GM12878 (cell line): Measurements from ENCODE around the gene WDTC1. TPM values are rescaled to one million over a fixed set of nuclear protein-coding genes. Genes with fewer than 3 reads are reported as not detected.

Experiments used
- ATAC-seq: fragments of 200-7000 bp; cut with Tn5 transposase; 3 replicates; pipeline ENCODE4 v1.9.1; 2020; ENCODE audit warnings: mild to moderate bottlenecking, moderate library complexity
- BruUV-seq: library from RNA; stranded (reverse); fragments of 400-500 nt; replicated peaks from 2 replicates; lab custom pipeline; 2021; lab: Mats Ljungman, UMichigan
- CTCF ChIA-PET: fragments of 300-600 bp; sonication (Branson Sonifier 250); formaldehyde crosslinking; extraction: SDS; loops from one replicate; lab custom pipeline; 2021; ENCODE audit warnings: inconsistent platforms; lab: Yijun Ruan, JAX
- POLR2A ChIA-PET: fragments of 350-600 bp; formaldehyde crosslinking; extraction: SDS; loops from one replicate; lab custom pipeline; 2021; ENCODE audit warnings: inconsistent platforms; lab: Charles Lee
- RAD21 ChIA-PET: fragments of 300-600 bp; sonication (Branson Sonifier 250); formaldehyde crosslinking; loops from one replicate; lab custom pipeline; 2023; ENCODE audit warnings: antibody characterized with exemption; ENCODE audit not compliant: unreplicated experiment; lab: Charles Lee
- SMC1A ChIA-PET: fragments of 300-600 bp; sonication (Branson Sonifier 250); formaldehyde crosslinking; loops from one replicate; lab custom pipeline; 2023; ENCODE audit not compliant: unreplicated experiment, uncharacterized antibody; lab: Charles Lee
- DNase-seq: peaks from one replicate; pipeline ENCODE4 v3.0.0-alpha.2; 2011; ENCODE audit warnings: low read depth, low spot score
- FAIRE-seq: peaks from 3 replicates; lab custom pipeline; 2011; peaks lifted over from hg19 to GRCh38; lab: Jason Lieb, UNC
- H2AFZ ChIP-seq: 2 replicates; pipeline ENCODE4 v1.6.0; 2011; ENCODE audit warnings: low read depth, low read length, control low read depth; ENCODE audit not compliant: control insufficient read depth
- H3K27ac ChIP-seq: 2 replicates; pipeline ENCODE4 v1.5.1; 2011; ENCODE audit warnings: control low read depth; ENCODE audit not compliant: control insufficient read depth, insufficient read depth
- H3K27me3 ChIP-seq, 2 experiments: replicated peaks in 1 of 2; 2 replicates each; pipeline versions ENCODE4 v1.6.0 to v1.6.1; 2011; ENCODE audit warnings: low read length in 1 of 2; ENCODE audit not compliant: control insufficient read depth in 2 of 2, insufficient read depth in 2 of 2
- H3K36me3 ChIP-seq, 2 experiments: 2 replicates each; pipeline ENCODE4 v1.5.1; 2011; ENCODE audit warnings: low read length in 1 of 2; ENCODE audit not compliant: control insufficient read depth in 2 of 2, insufficient read depth in 2 of 2
- H3K4me1 ChIP-seq: 2 replicates; pipeline ENCODE4 v1.6.1; 2011; ENCODE audit warnings: mild to moderate bottlenecking, low read length, moderate library complexity, mixed read lengths; ENCODE audit not compliant: control insufficient read depth, insufficient read depth
- H3K4me2 ChIP-seq: 2 replicates; pipeline ENCODE4 v1.6.0; 2011; ENCODE audit warnings: control low read depth; ENCODE audit not compliant: control insufficient read depth, insufficient read depth
- H3K4me3 ChIP-seq: fragments of 200-600 bp; sonication (generic); 2 replicates; pipeline ENCODE4 v1.5.1; 2016
- H3K79me2 ChIP-seq: 2 replicates; pipeline ENCODE4 v1.6.0; 2011; ENCODE audit warnings: low read length; ENCODE audit not compliant: control insufficient read depth, insufficient read depth
- H3K9ac ChIP-seq: 2 replicates; pipeline ENCODE4 v1.8.0; 2011; ENCODE audit warnings: low read length, control low read depth, mixed read lengths; ENCODE audit not compliant: control insufficient read depth, insufficient read depth
- H3K9me3 ChIP-seq: replicated peaks from 3 replicates; pipeline ENCODE4 v1.5.1; 2011; ENCODE audit warnings: mild to moderate bottlenecking, low read length; ENCODE audit not compliant: control insufficient read depth, insufficient read depth
- H4K20me1 ChIP-seq: 2 replicates; pipeline ENCODE4 v1.6.0; 2011; ENCODE audit not compliant: control insufficient read depth, insufficient read depth
- EZH2 ChIP-seq: IDR thresholded peaks from 2 replicates; pipeline ENCODE4 v1.6.1; 2012; ENCODE audit warnings: low read depth, mild to moderate bottlenecking, control low read depth, inconsistent platforms, low read length, borderline replicate concordance; ENCODE audit not compliant: control insufficient read depth
- MTA2 ChIP-seq: fragments of 450-650 bp; IDR thresholded peaks from 2 replicates; pipeline ENCODE4 v1.6.1; 2016; ENCODE audit warnings: low read depth, mild to moderate bottlenecking, moderate library complexity
- NKRF ChIP-seq: fragments of 450-650 bp; conservative IDR thresholded peaks from 2 replicates; pipeline ENCODE4 v1.6.1; 2017; ENCODE audit warnings: mild to moderate bottlenecking, moderate library complexity
- RB1 ChIP-seq: fragments of 450-650 bp; formaldehyde crosslinking; IDR thresholded peaks from 2 replicates; pipeline ENCODE4 v1.6.1; 2017; ENCODE audit warnings: mild to moderate bottlenecking, borderline replicate concordance
- YY1 ChIP-seq: IDR thresholded peaks from 2 replicates; pipeline ENCODE4 v1.6.1; 2011; ENCODE audit warnings: low read depth, mild to moderate bottlenecking, low read length
- ZBTB33 ChIP-seq: fragments of 450-650 bp; IDR thresholded peaks from 2 replicates; pipeline ENCODE4 v1.6.1; 2017; ENCODE audit warnings: mild to moderate bottlenecking
- WGBS: methylation state at CpG from one replicate; pipeline ENCODE4 v1.1.6; 2016; ENCODE audit warnings: low lambda C conversion rate; ENCODE audit not compliant: insufficient replicate concordance, insufficient coverage; ENCODE audit errors: missing lambda C conversion rate; 5-methylcytosine and 5-hydroxymethylcytosine counted together
- in situ Hi-C: fragments of 300-500 bp; cut with MboI; formaldehyde crosslinking; loops from 9 replicates; pipeline ENCODE4 v1.14.3; 2018; ENCODE audit warnings: mixed read lengths
- intact Hi-C: fragments of 100-400 bp; cut with micrococcal nuclease; formaldehyde crosslinking; loops from one replicate; pipeline ENCODE4 v1.14.2; 2022; ENCODE audit not compliant: unreplicated experiment
- polyA plus RNA-seq, 11 experiments: library from polyadenylated mRNA; depleted of rRNA in 4 of 11; unstranded in 6 of 11; stranded (reverse) in 5 of 11; fragments of >200 nt; fragmentation: Nextera tagmentation in 4 of 11; fragmentation: Illumina TruSeq in 1 of 11; extraction: Ambion mirVana in 4 of 11; extraction: Trizol in 1 of 11; gene quantifications; 1 replicate in 1 of 11; 2 replicates in 10 of 11; pipeline versions ENCODE4 v1.2.1 to v1.2.3, GENCODE V29; 2011 to 2016; ENCODE audit warnings: inconsistent platforms in 2 of 11, missing spikeins in 2 of 11, low read depth in 1 of 11
- total RNA-seq, 4 experiments: library from RNA; depleted of rRNA in 3 of 4; stranded (reverse); fragments of >200 nt in 3 of 4; fragmentation: Illumina TruSeq in 1 of 4; extraction: Trizol in 1 of 4; gene quantifications; 2 replicates each; pipeline versions ENCODE4 v1.2.1 to v1.2.3, GENCODE V29; 2013 to 2021
- TF ChIP-seq, protein P1 (sequence below): fragments of 150-350 bp; IDR thresholded peaks from 2 replicates; pipeline ENCODE4 v1.6.1; 2014; ENCODE audit warnings: mild to moderate bottlenecking, low read depth, low read length
- TF ChIP-seq, protein P2 (sequence below): IDR thresholded peaks from 2 replicates; pipeline ENCODE4 v1.6.1; 2012; ENCODE audit warnings: mild to moderate bottlenecking, low read depth, low read length

The WDTC1 gene
- total and polyA plus RNA-seq, 10 of the 15 experiments (the other 5 are each of a cell fraction or from before 2014, with no cell fraction given) = 0.21 to 28.7 (median 7.6) TPM

- TF ChIP-seq, protein P1, sequence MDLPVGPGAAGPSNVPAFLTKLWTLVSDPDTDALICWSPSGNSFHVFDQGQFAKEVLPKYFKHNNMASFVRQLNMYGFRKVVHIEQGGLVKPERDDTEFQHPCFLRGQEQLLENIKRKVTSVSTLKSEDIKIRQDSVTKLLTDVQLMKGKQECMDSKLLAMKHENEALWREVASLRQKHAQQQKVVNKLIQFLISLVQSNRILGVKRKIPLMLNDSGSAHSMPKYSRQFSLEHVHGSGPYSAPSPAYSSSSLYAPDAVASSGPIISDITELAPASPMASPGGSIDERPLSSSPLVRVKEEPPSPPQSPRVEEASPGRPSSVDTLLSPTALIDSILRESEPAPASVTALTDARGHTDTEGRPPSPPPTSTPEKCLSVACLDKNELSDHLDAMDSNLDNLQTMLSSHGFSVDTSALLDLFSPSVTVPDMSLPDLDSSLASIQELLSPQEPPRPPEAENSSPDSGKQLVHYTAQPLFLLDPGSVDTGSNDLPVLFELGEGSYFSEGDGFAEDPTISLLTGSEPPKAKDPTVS = no peak
- no peak for TF ChIP-seq NKRF
These were observed 64.4 kb downstream of the WDTC1 start (continued) for GRCh38 chr1:27298632-27299384.

DNA sequence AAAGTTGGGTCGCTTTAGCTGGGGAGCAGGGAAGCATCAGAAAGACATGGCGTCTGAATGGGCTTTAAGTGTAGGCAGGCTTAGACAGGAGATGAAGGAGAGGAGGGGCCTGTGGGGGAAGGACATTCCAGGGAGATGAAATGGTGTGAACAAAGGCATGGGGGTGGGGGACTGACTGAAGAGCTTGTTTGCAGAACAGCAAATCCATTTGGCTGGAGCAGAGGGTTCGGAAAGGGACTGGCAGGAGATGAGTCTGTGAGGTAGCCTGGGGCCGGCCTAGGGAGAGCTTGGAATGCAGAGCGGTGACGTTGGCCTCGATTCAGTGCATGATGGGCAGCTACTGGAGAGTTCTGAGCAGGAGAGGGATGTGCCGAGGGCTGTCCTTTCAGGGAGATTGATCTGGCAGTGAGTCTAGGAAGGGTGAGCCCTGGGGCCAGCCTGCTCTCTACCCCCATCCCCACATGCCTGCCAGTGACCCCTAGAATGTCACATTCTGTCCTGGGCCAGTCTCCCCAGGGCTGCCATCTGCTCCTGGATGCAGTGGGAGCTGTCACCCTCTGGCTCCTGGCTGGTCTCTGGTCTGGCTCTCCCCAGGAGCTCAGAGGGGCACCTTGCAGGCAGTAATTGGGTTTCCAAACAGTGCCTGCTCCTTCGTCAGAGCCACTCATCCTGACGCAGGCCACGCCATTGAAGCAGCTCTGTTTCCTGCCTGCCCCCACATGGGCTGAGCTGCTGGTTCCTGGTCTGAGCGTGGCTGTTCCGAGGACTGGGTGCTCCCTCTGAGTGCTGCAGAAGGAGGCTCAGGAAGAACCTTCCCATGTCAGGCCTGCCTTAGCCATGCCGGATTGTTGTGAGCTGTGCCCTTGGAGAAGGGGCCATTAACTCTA, 65.2 kb downstream of the WDTC1 start:
- ChIA-PET CTCF (interaction anchor here (0.6 to 13.1 kb wide), 34 partner anchors 8 to 474 kb away, joined by 3 to 265 read pairs (median 5); partner anchors contain the start of genes AHDC1, CD164L2, GPR3 and MAP3K6), RAD21 (interaction anchor here (1.3 to 7.5 kb wide), 11 partner anchors 58 to 307 kb away, joined by 3 to 103 read pairs (median 8); no protein-coding TSS in a partner anchor), SMC1A (interaction anchor here (0.7 to 5.5 kb wide), 10 partner anchors 10 to 307 kb away, joined by 3 to 54 read pairs (median 4); no protein-coding TSS in a partner anchor), POLR2A (interaction anchor here (1.4 kb wide), 1 partner anchor 66 kb away, joined by 4 read pairs; no protein-coding TSS in a partner anchor)
- BruUV-seq = no TSS peak
- no peak overlapping the region for H2AFZ ChIP-seq
- H3K79me2 ChIP-seq = no peaks in the 10 kb centered on the region
- peaks cover 5% of the 10 kb centered on the region for H3K4me1 ChIP-seq
- H3K27me3 ChIP-seq = no peaks in the 10 kb centered on the region
- in situ Hi-C loops (loop anchor here (5.0 kb wide), 3 partner anchors 93 to 363 kb away; partner anchors contain the start of gene GPR3), intact Hi-C loops (loop anchor here (2.0 kb wide), 2 partner anchors 305 to 363 kb away; partner anchors contain the start of gene AHDC1)
- no peaks in the 10 kb centered on the region for H4K20me1 ChIP-seq
- WGBS = 77% methylated on average over 14 of the region's 14 CpGs
- H3K27ac ChIP-seq = no peak overlapping the region
- DNase-seq (no peak), ATAC-seq (no peak), FAIRE-seq (no peak)
- peaks cover 4 to 8% of the 10 kb centered on the region in 2 experiments; a peak in 3 of 4 replicates for H3K36me3 ChIP-seq
- no peaks in the 10 kb centered on the region for H3K9me3 ChIP-seq
- H3K9ac ChIP-seq = no peak overlapping the region
- H3K4me2 ChIP-seq = no peak overlapping the region
- no peak overlapping the region for H3K4me3 ChIP-seq
- TF ChIP-seq ZBTB33 = no peak
- no peak for TF ChIP-seq EZH2
- no peak for TF ChIP-seq MTA2
- no peak for TF ChIP-seq RB1
- no peak for TF ChIP-seq YY1
- TF ChIP-seq, protein P2, sequence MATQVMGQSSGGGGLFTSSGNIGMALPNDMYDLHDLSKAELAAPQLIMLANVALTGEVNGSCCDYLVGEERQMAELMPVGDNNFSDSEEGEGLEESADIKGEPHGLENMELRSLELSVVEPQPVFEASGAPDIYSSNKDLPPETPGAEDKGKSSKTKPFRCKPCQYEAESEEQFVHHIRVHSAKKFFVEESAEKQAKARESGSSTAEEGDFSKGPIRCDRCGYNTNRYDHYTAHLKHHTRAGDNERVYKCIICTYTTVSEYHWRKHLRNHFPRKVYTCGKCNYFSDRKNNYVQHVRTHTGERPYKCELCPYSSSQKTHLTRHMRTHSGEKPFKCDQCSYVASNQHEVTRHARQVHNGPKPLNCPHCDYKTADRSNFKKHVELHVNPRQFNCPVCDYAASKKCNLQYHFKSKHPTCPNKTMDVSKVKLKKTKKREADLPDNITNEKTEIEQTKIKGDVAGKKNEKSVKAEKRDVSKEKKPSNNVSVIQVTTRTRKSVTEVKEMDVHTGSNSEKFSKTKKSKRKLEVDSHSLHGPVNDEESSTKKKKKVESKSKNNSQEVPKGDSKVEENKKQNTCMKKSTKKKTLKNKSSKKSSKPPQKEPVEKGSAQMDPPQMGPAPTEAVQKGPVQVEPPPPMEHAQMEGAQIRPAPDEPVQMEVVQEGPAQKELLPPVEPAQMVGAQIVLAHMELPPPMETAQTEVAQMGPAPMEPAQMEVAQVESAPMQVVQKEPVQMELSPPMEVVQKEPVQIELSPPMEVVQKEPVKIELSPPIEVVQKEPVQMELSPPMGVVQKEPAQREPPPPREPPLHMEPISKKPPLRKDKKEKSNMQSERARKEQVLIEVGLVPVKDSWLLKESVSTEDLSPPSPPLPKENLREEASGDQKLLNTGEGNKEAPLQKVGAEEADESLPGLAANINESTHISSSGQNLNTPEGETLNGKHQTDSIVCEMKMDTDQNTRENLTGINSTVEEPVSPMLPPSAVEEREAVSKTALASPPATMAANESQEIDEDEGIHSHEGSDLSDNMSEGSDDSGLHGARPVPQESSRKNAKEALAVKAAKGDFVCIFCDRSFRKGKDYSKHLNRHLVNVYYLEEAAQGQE = no peak
